A673 (cell line): ENCODE data around the gene RASGRF1. TPM values are rescaled to one million over a fixed set of nuclear protein-coding genes. Genes with fewer than 3 reads are reported as not detected.

Experiments
- BruUV-seq: library from RNA; stranded (reverse); fragments of 400-500 nt; replicated peaks from 2 replicates; lab custom pipeline; 2021; lab: Mats Ljungman, UMichigan
- CTCF ChIA-PET: fragments of 300-600 bp; sonication (Branson Sonifier 250); formaldehyde crosslinking; loops from one replicate; lab custom pipeline; 2022; ENCODE audit warnings: antibody characterized with exemption; lab: Charles Lee
- POLR2A ChIA-PET: fragments of 300-600 bp; sonication (Branson Sonifier 250); formaldehyde crosslinking; loops from one replicate; lab custom pipeline; 2022; ENCODE audit warnings: antibody characterized with exemption; ENCODE audit not compliant: low non-redundant PET; lab: Charles Lee
- DNase-seq: peaks from one replicate; pipeline ENCODE4 v3.0.0-alpha.2; 2015; ENCODE audit warnings: low spot score
- H3K27ac ChIP-seq: fragments of 200-600 bp; sonication (generic); 2 replicates; pipeline ENCODE4 v1.5.1; 2016; ENCODE audit warnings: mixed run types, low read depth, mild to moderate bottlenecking, mixed read lengths, antibody characterized with exemption, low read length; ENCODE audit not compliant: poor library complexity, severe bottlenecking
- H3K27me3 ChIP-seq: fragments of 200-600 bp; sonication (generic); replicated peaks from 2 replicates; pipeline ENCODE4 v1.6.1; 2017; ENCODE audit warnings: mixed run types, low read depth, mild to moderate bottlenecking, mixed read lengths, antibody characterized with exemption, low read length; ENCODE audit not compliant: insufficient read depth, poor library complexity
- H3K36me3 ChIP-seq: fragments of 200-600 bp; sonication (generic); 2 replicates; pipeline ENCODE4 v1.6.1; 2016; ENCODE audit warnings: mixed run types, mild to moderate bottlenecking, mixed read lengths, antibody characterized with exemption, low read length; ENCODE audit not compliant: insufficient read depth, poor library complexity, severe bottlenecking
- H3K4me1 ChIP-seq: fragments of 200-600 bp; sonication (generic); 2 replicates; pipeline ENCODE4 v1.6.1; 2017; ENCODE audit warnings: mixed run types, mild to moderate bottlenecking, mixed read lengths, antibody characterized with exemption, low read length; ENCODE audit not compliant: insufficient read depth, poor library complexity, severe bottlenecking
- H3K4me3 ChIP-seq: fragments of 200-600 bp; sonication (generic); 2 replicates; pipeline ENCODE4 v1.5.1; 2016; ENCODE audit warnings: low read depth, mixed run types, mild to moderate bottlenecking, mixed read lengths, low read length; ENCODE audit not compliant: poor library complexity, severe bottlenecking
- H3K9me3 ChIP-seq: fragments of 200-600 bp; sonication (generic); 2 replicates; pipeline ENCODE4 v1.6.1; 2016; ENCODE audit warnings: mixed run types, low read depth, mild to moderate bottlenecking, mixed read lengths, antibody characterized with exemption, low read length; ENCODE audit not compliant: poor library complexity, severe bottlenecking
- CTCF ChIP-seq: fragments of 300-800, 200-600 bp; sonication (generic); conservative IDR thresholded peaks from 2 replicates; pipeline ENCODE4 v1.5.1; 2017; ENCODE audit warnings: low read depth, mild to moderate bottlenecking, antibody characterized with exemption, low read length, moderate library complexity, mixed read lengths
- EZH2 ChIP-seq: fragments of 200-600 bp; sonication (generic); IDR thresholded peaks from 2 replicates; pipeline ENCODE4 v1.6.1; 2017; ENCODE audit warnings: borderline replicate concordance, low read depth, mild to moderate bottlenecking, mixed read lengths, antibody characterized with exemption, low read length; ENCODE audit not compliant: poor library complexity, severe bottlenecking
- intact Hi-C: fragments of 100-400 bp; cut with micrococcal nuclease; formaldehyde crosslinking; loops from one replicate; pipeline ENCODE4 v1.10.0; 2022; ENCODE audit not compliant: unreplicated experiment
- total RNA-seq: library from RNA; stranded (reverse); gene quantifications from 2 replicates; pipeline ENCODE4 v1.2.3, GENCODE V29; 2021

The RASGRF1 gene
- total RNA-seq, 1 experiment from 2014 or later = 0.73 TPM

GRCh38 chr15:79124388-79124787 is 33.8 kb upstream of the RASGRF1 start:
- DNase-seq = no peak
- Histone ChIP-seq H3K36me3 (no peaks in the 10 kb centered on the region), H3K27ac (no peak overlapping the region), H3K4me1 (no peaks in the 10 kb centered on the region), H3K27me3 (no peaks in the 10 kb centered on the region), H3K9me3 (no peaks in the 10 kb centered on the region), H3K4me3 (no peak overlapping the region)
- intact Hi-C loops = no loop called here
- CTCF ChIA-PET = no interaction called here
- POLR2A ChIA-PET = no interaction called here
- TF ChIP-seq EZH2 (no peak), CTCF (no peak)
- BruUV-seq = no TSS peak

- ChIA-PET POLR2A (no interaction called here), CTCF (no interaction called here)
- H3K4me1 ChIP-seq = no peaks in the 10 kb centered on the region
- H3K27me3 ChIP-seq = no peaks in the 10 kb centered on the region
- no peaks in the 10 kb centered on the region for H3K36me3 ChIP-seq
- no peak for TF ChIP-seq CTCF
- no peak for TF ChIP-seq EZH2
- DNase-seq = no peak
- BruUV-seq = no TSS peak
- intact Hi-C loops = no loop called here
- no peak overlapping the region for H3K4me3 ChIP-seq
- no peak overlapping the region for H3K27ac ChIP-seq
- no peaks in the 10 kb centered on the region for H3K9me3 ChIP-seq
These were observed 32.4 kb upstream of the RASGRF1 start for GRCh38 chr15:79122991-79123390.

- POLR2A ChIA-PET = no interaction called here
- Histone ChIP-seq H3K4me1 (no peaks in the 10 kb centered on the region), H3K27me3 (no peaks in the 10 kb centered on the region), H3K4me3 (no peak overlapping the region), H3K9me3 (no peaks in the 10 kb centered on the region), H3K36me3 (no peaks in the 10 kb centered on the region), H3K27ac (no peak overlapping the region)
- no TSS peak for BruUV-seq
- no peak for TF ChIP-seq EZH2
- no peak for TF ChIP-seq CTCF
- CTCF ChIA-PET = no interaction called here
- intact Hi-C loops = no loop called here
- DNase-seq = no peak
These were observed 31.8 kb upstream of the RASGRF1 start for GRCh38 chr15:79122391-79122790.
